Measurements from ENCODE around the gene LIPG.

LIPG gene

GRCh38 chr18:49597157-49597931, 35.5 kb downstream of the LIPG start:
- no peak overlapping the region for H3K4me3 ChIP-seq (ENCODE audit: low read length)
- TF ChIP-seq, protein P1, sequence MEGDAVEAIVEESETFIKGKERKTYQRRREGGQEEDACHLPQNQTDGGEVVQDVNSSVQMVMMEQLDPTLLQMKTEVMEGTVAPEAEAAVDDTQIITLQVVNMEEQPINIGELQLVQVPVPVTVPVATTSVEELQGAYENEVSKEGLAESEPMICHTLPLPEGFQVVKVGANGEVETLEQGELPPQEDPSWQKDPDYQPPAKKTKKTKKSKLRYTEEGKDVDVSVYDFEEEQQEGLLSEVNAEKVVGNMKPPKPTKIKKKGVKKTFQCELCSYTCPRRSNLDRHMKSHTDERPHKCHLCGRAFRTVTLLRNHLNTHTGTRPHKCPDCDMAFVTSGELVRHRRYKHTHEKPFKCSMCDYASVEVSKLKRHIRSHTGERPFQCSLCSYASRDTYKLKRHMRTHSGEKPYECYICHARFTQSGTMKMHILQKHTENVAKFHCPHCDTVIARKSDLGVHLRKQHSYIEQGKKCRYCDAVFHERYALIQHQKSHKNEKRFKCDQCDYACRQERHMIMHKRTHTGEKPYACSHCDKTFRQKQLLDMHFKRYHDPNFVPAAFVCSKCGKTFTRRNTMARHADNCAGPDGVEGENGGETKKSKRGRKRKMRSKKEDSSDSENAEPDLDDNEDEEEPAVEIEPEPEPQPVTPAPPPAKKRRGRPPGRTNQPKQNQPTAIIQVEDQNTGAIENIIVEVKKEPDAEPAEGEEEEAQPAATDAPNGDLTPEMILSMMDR (conservative IDR thresholded peaks at IDR 0.05; ENCODE audit: low read length), result no peak
- peak; percentile 3 for DNase-seq (ENCODE audit: low read depth)

DNA sequence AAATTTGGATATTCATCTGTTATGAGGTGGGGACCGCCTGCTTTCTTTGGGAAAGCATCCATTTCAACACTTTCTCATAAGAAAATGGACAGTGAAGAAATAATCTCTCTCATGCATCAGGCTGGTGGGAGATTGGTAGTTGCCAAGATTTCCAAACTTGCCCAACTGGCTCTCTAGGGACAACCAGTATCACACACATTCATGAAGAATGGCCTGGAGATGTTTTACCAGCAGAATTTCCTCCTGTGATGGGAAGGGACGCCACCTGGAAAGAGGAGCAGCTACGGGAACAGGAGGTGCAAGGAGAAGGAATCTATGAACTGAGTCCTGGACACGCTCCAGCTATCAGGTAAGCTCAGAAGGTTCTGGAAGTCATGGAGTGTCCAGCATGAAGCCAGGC, 39.4 kb downstream of the LIPG start:
- TF ChIP-seq, protein P1 (conservative IDR thresholded peaks at IDR 0.05; ENCODE audit: low read length), result no peak
- no peak for DNase-seq (ENCODE audit: low read depth)

DNA sequence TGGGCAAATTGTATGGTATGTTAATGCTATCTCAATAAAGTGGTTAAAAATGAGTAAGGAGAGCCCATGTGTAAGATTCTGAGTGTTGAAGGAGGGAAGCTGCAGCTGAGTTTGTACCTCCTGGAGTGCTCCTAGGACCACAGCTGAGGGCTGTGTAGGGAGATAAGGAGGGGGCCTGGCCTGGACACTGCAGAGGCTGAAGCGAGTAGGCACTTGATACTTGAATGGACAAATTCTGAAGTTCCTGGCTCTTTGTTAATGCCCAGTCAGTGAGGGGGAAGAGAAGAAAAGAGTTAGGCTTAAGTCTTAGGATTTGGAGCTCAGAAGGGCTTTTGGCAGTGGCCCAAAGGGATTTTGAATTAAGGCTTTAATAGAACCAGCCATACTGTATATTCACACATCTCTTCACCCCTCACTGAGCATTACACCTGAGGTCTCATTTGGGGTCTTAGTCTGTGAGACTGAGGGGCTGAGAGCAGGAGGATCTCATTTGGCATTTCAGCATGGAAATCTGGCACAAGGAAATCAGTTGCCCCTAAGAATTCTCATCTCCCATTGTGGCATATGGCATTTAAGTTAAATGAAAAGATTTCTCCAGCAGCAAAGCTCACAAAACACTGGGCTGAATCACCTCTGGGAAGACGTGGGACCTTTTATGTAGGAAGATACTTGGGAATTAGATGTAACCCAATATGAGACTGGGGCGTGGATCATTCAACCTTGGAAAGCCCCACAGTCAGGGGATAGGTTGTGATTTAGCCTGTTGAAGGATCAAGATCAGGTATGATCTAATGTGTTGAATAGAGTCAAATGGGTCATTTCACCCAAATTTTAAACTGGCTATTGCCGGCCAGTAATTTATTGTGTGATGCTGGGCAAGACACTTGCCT, 46.8 kb downstream of the LIPG start:
- H3K4me3 ChIP-seq (ENCODE audit: low read length), result no peak overlapping the region
- DNase-seq (ENCODE audit: low read depth), result no peak
- TF ChIP-seq, protein P1 (conservative IDR thresholded peaks at IDR 0.05; ENCODE audit: low read length), result no peak

More for the DNA sequence above, 39.4 kb downstream of the LIPG start:
- H3K4me3 ChIP-seq (ENCODE audit: low read length), result no peak overlapping the region

DNA sequence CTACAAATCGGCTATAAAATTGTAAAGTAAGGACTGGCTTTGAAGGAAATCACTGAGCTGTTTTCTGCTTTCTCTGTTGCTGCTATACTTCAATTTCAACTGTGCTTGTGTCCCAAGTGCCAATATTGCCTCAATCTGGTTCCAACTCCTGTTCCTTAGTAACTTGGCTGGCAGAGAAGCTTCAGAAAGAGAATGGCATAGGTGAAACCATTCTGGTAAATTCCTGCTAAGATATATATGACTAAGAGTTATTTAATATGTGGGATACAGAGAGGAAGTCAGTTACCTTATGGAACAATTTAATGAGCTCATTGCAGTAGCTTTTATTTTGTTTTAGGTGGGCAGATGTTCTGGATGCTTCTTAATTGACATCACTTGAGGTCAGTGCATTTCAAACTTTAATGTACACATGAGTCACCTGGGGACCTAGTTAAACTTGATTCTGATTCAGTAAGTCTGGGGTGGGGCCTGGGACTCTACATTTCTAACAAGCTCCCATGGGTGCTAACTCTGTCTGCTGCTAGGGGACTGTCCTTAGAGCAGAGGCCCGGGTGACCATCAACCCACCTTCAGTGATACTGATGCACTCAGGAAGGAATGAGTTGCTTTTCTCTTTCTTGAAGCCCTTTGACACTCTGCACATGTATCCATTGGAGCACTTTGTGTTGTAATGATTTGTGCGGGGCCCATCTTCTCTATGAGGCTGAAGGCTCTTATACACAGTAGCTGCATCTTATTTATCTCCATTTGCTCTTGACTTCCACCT, 47.6 kb downstream of the LIPG start:
- TF ChIP-seq, protein P1 (conservative IDR thresholded peaks at IDR 0.05; ENCODE audit: low read length), result no peak
- DNase-seq (ENCODE audit: low read depth), result no peak
- no peak overlapping the region for H3K4me3 ChIP-seq (ENCODE audit: low read length)

DNA sequence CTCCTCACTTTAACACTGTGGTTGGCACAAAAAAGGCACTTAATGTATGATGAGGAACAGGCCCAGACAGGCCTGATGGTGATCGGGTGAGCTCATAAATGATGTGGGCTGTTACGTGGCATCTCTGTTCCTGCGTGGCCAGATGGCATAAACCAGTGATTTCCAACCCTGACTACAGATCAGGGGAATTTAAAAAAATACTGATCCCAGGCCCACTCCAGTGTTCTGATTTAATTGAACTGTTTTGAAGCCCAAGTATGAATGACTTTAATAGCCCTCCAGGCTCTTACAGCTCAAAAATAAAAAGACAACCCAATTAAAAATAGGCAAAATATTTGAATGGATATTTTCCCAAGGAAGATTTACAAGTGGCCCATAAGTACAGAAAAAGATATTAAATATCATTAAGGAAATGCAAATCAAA, 48.2 kb downstream of the LIPG start:
- DNase-seq (ENCODE audit: low read depth), result no peak
- TF ChIP-seq, protein P1 (conservative IDR thresholded peaks at IDR 0.05; ENCODE audit: low read length), result no peak
- no peak overlapping the region for H3K4me3 ChIP-seq (ENCODE audit: low read length)

DNA sequence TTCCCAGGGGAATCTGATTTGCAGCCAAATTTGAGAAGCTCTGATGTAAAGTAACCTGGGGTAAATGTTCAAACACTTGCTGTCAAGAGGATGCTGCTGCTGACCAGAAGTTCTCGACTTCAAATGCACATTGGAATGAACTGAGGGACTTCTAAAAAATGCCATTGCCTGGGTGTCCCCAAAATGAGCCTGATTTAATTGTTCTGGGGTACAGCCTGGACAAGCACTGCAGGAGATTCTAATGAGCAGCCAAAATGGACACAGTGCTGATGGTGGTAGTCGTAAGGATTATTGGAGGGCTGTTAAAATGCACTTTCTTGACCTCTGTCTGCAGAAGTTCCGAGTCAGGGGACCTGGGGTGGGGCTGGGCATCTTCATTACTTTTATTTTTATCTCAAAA, 49.5 kb downstream of the LIPG start:
- no peak for DNase-seq (ENCODE audit: low read depth)
- no peak overlapping the region for H3K4me3 ChIP-seq (ENCODE audit: low read length)
- TF ChIP-seq, protein P1 (conservative IDR thresholded peaks at IDR 0.05; ENCODE audit: low read length), result no peak
